Umbilical cord (tissue), 2 donors: ENCODE measurements around the gene EPN1. TPM values are rescaled to one million over a fixed set of nuclear protein-coding genes. Genes with fewer than 3 reads are reported as not detected.

ENCODE experiments used
- DNase-seq: peaks from one replicate; pipeline ENCODE4 v3.0.0-alpha.2; 2015; ENCODE audit warnings: low spot score
- total RNA-seq: library from RNA; depleted of rRNA; stranded (reverse); fragments of >200 nt; gene quantifications from one replicate; pipeline ENCODE4 v1.2.3, GENCODE V29; 2014; ENCODE audit warnings: low replicate concordance; ENCODE audit not compliant: insufficient read depth

Gene EPN1
- total RNA-seq, 1 donor from 2014 or later, result 7.5 TPM

- DNase-seq, result no peak
Observed at GRCh38 chr19:55646889-55647731, 27.9 kb upstream of the EPN1 start.

- DNase-seq, result peak; percentile 81
Observed at GRCh38 chr19:55647732-55648584, 27.1 kb upstream of the EPN1 start, which contains the start of gene CCDC106. CCDC106 (plus strand) TSS chr19:55648212; CDS start chr19:55649047, 835 bp downstream.

- no peak for DNase-seq
Observed at GRCh38 chr19:55648585-55649267, 26.3 kb upstream of the EPN1 start.

GRCh38 chr19:55649268-55650125, 25.5 kb upstream of the EPN1 start:
- DNase-seq, result no peak

GRCh38 chr19:55650126-55650557, 24.9 kb upstream of the EPN1 start:
- DNase-seq, result no peak

- DNase-seq, result no peak
Observed at GRCh38 chr19:55650602-55651230, 24.3 kb upstream of the EPN1 start.

GRCh38 chr19:55651236-55651635, 23.8 kb upstream of the EPN1 start:
- no peak for DNase-seq

- no peak for DNase-seq
Observed at GRCh38 chr19:55652311-55653128, 22.5 kb upstream of the EPN1 start.

- DNase-seq, result peak; percentile 100
Observed at GRCh38 chr19:55653651-55654322, 21.2 kb upstream of the EPN1 start.

GRCh38 chr19:55654323-55654867, 20.6 kb upstream of the EPN1 start:
- DNase-seq, result peak; percentile 100

GRCh38 chr19:55654868-55655647, 20.0 kb upstream of the EPN1 start, which contains the start of gene U2AF2:
U2AF2 (plus strand) TSS chr19:55655035; CDS start chr19:55655105, 70 bp downstream.
- peak; percentile 83 for DNase-seq

- DNase-seq, result no peak
Observed at GRCh38 chr19:55655648-55656040, 19.4 kb upstream of the EPN1 start.

- DNase-seq, result no peak
Observed at GRCh38 chr19:55656552-55656951, 18.5 kb upstream of the EPN1 start.

GRCh38 chr19:55656988-55657747, 17.9 kb upstream of the EPN1 start:
- DNase-seq, result no peak

GRCh38 chr19:55658846-55659459, 16.1 kb upstream of the EPN1 start:
- no peak for DNase-seq

GRCh38 chr19:55659822-55660221, 15.2 kb upstream of the EPN1 start:
- DNase-seq, result no peak
